Mucosa of stomach (tissue), 1 donor: Measurements from ENCODE around the gene INO80E.

Experiments
- H3K27me3 ChIP-seq: one replicate; pipeline ENCODE4 v1.7.0; 2013; ENCODE audit warnings: mild to moderate bottlenecking, low read length; ENCODE audit not compliant: control insufficient read depth, insufficient read depth
- H3K36me3 ChIP-seq: one replicate; pipeline ENCODE4 v1.7.0; 2013; ENCODE audit warnings: low read length; ENCODE audit not compliant: control insufficient read depth, insufficient read depth
- H3K4me1 ChIP-seq: one replicate; pipeline ENCODE4 v1.7.0; 2013; ENCODE audit warnings: mild to moderate bottlenecking, low read length; ENCODE audit not compliant: control insufficient read depth, insufficient read depth
- H3K4me3 ChIP-seq: one replicate; pipeline ENCODE4 v1.7.0; 2013; ENCODE audit warnings: low read length
- H3K9ac ChIP-seq: one replicate; pipeline ENCODE4 v1.7.0; 2013; ENCODE audit warnings: mild to moderate bottlenecking, low read length, moderate library complexity
- H3K9me3 ChIP-seq: one replicate; pipeline ENCODE4 v1.7.0; 2013; ENCODE audit warnings: mild to moderate bottlenecking, low read length, moderate library complexity; ENCODE audit not compliant: control insufficient read depth
- donor health status: Pancreatic carcinoma.

Gene INO80E

DNA sequence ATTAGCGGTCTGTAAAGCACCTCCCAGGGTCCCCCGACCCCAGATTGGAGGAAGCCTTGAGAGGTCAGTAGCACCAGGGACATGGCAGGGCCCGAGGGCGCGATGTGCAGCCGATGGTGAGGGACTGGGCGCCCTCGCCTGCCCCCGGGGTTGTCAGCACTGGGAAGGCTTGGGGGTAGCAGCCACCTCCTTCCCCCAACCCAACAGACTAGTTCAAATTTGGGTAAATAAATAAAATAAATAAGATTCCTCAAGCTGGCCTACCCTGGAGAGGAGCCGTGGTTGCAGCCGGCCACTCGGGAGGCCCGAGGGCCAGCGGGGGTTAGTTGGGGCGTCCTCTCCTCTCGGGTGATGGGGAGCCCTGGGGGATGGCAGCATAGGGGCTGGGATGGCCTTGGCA lies 28.4 kb downstream of the INO80E start:
- Histone ChIP-seq H3K4me3 (no peak overlapping the region), H3K9ac (no peak overlapping the region), H3K36me3 (no peaks in the 10 kb centered on the region), H3K4me1 (peaks cover 10% of the 10 kb centered on the region), H3K9me3 (no peaks in the 10 kb centered on the region), H3K27me3 (peaks cover 31% of the 10 kb centered on the region)

DNA sequence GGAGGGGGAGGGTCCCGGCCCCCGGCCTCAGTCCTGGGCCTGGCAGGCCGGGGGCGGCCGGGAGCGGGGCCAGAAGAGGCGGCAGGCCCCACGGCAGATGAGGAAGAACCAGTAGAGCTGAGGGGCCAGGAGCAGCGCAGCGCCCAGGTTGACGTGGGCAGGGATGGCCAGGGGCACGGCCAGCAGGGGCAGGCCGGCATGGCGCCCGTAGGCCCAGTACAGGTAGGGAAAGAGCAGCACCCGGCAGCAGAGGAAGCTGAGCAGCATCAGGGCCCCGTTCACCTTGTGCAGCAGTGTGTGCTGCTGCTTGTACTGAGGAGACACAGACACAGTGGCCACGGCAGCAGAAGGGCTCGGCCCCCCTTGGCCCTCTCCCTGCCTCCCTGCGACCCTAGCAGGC lies 29.1 kb downstream of the INO80E start:
- peaks cover 10% of the 10 kb centered on the region for H3K4me1 ChIP-seq
- H3K9ac ChIP-seq, result no peak overlapping the region
- H3K27me3 ChIP-seq, result peaks cover 38% of the 10 kb centered on the region
- no peaks in the 10 kb centered on the region for H3K36me3 ChIP-seq
- H3K4me3 ChIP-seq, result no peak overlapping the region
- no peaks in the 10 kb centered on the region for H3K9me3 ChIP-seq

DNA sequence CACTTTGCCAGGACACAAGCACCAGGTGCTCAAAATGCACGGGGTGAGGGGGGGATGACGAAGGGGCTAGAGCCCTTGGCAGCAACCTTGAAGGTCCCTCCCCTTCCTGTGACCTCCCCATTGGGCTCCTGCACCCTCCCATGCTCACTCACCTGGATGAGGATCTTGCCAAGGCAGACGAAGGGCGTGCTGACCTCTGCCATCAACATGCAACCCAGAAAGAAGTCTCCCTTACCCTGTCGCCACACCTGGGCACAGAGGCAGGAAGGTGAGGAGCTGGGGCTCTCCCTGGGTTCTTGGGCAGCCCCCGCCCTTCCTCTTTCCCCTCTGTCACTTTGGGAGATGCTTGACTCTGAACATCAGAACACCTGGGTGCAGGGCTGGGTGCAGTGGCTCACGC lies 29.5 kb downstream of the INO80E start:
- no peaks in the 10 kb centered on the region for H3K36me3 ChIP-seq
- H3K9ac ChIP-seq, result no peak overlapping the region
- H3K9me3 ChIP-seq, result no peaks in the 10 kb centered on the region
- peaks cover 43% of the 10 kb centered on the region for H3K27me3 ChIP-seq
- H3K4me3 ChIP-seq, result no peak overlapping the region
- peaks cover 10% of the 10 kb centered on the region for H3K4me1 ChIP-seq

DNA sequence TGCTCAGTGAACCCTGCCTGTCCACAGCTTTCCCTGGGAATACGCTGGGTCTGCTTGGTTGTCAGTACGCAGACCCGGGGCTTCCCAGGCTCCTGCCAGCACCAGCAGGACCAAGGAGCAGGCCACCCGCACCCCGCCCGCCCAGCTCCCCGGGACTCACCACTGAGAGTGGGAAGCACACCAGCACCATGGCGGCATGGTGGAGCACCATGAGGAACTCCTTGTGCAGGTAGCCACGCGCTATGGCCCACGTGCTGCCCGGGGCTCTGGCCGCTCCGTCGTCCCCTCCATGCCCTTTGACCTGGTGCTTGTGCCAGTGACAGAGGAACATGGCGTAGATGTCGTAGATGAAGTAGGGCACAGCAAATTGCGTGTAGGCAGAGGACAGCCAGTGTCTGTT lies 30.4 kb downstream of the INO80E start:
- Histone ChIP-seq H3K4me3 (no peak overlapping the region), H3K4me1 (peaks cover 9% of the 10 kb centered on the region), H3K9me3 (no peaks in the 10 kb centered on the region), H3K36me3 (no peaks in the 10 kb centered on the region), H3K9ac (no peak overlapping the region), H3K27me3 (peaks cover 44% of the 10 kb centered on the region)

DNA sequence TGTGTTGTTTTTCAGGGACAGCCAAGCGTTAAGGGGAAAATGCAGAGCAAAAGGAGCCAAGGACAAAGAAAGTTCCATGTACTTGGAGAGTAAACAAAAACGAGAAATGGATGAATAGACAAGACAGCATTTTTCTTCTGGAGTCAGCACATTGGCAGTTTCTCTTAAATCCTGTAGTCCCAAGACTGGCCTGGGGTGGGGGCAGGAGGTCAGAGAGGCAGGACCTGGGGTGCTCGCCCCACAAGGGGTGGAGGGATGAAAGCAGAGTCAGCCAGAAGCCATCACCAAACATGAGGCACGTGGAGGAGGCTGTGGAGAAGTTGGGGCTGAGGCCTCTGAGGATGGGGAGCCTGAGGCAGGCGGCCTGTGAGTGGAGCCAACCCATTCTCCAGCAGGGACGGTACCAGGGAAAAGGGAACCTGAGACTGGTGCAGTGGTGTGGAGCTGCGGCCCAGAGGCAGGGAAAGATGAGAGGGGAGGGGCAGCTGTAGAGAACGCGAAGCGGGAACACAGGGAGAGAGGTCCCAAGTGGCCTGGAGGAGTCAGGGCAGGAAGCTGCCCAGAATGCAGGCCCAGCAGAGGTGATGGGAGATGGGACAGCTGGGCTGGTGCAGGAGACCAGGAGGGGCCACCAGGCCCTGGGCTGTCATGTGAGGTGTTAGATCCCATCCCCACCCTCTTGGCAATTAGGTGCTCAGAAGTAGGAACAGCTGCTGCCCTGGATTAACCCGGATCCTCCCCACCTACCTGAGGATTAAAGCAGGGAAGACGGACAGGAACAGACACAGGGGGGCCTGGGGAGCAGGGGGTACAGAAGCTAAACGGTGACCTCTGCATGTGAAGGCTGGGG lies 31.8 kb downstream of the INO80E start:
- Histone ChIP-seq H3K27me3 (peaks cover 58% of the 10 kb centered on the region), H3K4me1 (peaks cover 5% of the 10 kb centered on the region), H3K4me3 (no peak overlapping the region), H3K9ac (no peak overlapping the region), H3K9me3 (no peaks in the 10 kb centered on the region), H3K36me3 (no peaks in the 10 kb centered on the region)

DNA sequence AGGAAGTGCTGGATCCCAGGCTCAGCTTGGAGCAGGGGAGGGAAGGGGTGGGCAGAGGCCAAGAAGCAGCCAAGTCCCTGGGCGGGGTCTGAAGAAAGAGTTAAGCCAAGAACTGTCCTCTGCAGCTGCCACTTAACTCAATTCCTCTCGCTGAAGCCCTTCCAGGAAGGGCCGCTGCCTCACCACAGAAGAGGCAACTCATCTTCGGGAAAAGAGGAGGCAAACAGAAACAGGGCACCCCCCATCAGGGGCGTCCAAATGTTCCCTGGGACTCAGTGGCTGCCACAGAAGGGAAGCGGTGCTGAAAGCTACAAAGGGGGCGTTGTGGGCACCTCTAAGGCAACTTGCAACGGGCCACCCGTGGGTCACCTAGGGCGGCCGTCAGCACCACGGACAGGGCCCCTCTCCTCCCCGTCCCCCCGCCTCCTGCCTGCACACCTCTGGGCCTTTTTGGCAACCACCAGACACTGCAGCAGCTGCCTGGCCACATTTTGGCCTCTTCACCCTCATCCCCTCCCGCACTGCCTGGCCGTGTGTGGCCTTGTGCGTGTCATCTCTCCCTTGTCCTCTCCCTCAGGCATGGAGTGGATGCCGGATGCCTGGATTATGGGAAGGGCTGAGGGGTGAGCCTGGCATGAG lies 32.5 kb downstream of the INO80E start:
- H3K27me3 ChIP-seq, result peaks cover 63% of the 10 kb centered on the region
- H3K4me3 ChIP-seq, result no peak overlapping the region
- H3K9me3 ChIP-seq, result no peaks in the 10 kb centered on the region
- H3K4me1 ChIP-seq, result peaks cover 5% of the 10 kb centered on the region
- H3K36me3 ChIP-seq, result no peaks in the 10 kb centered on the region
- H3K9ac ChIP-seq, result no peak overlapping the region

DNA sequence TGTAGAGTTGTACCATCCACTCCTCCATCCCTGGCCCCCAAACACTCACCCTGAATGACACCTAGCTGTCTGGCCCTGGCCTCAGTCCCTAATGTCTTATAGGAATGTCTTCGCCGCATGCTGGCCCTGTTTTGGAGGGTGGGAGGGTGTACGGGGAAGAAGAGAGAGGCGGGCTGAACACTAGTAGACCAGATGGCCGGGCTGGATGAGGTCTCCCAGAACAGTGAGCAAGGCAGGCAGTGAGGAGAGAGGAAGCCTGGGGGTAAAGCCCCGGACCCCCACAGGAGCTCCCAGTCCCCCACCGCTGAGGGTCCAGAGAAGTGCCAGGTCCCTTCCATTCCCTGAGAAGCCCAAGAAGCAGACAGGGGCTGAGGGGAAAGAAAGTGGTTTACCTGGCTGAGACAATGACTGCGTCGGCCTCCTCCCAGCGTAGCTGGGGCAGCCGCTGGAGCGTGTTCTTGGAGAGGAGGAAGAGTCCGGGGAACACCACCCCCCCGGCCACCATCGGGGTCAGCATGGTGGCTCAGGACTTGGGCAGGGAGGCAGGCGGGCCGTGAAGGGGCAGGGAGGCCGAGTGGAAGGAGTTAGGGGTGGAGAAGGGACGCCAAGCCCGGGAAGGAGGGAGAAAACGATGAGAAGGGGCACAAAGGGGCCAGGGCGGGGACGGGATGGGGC lies 34.1 kb downstream of the INO80E start:
- no peaks in the 10 kb centered on the region for H3K9me3 ChIP-seq
- H3K4me1 ChIP-seq, result peaks cover 5% of the 10 kb centered on the region
- H3K27me3 ChIP-seq, result peaks cover 70% of the 10 kb centered on the region
- H3K36me3 ChIP-seq, result no peaks in the 10 kb centered on the region
- no peak overlapping the region for H3K9ac ChIP-seq
- no peak overlapping the region for H3K4me3 ChIP-seq

DNA sequence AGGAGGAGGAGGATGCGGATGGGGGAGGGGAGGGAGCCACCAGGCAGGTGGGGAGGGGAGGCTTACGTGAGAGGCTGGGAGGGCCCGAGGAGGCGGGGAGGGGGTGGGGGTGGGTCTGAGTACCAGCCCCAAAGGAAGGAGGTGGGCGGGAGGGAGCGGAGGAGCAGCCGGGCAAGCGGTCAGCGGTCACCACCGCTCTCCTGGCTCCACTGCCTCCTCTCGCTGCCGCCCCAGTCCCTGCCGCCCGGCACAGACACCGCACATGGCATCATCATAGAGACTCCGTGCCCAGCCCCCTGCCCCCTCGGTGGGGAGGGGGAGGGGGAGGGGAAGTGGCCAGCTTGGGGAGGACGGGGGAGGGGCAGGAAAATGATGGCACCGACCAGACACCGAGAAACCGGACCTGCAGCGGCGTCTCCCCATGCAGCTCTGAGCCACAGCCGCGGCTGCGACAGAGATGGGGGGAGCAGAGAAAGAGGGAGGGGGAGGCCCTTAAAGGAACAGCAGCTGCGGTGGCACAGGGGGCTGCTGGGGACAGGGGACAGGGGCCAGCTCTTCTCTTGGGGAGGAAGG lies 34.9 kb downstream of the INO80E start, which contains the start of gene TLCD3B:
TSS of gene TLCD3B (minus strand) at position 431 of the 573 bp plus-strand sequence. CDS start 744 bp downstream, outside the sequence.
- Histone ChIP-seq H3K4me3 (no peak within 1 kb of the TSS), H3K9ac (no peak within 1 kb of the TSS), H3K27me3 (peaks cover 69% of the 10 kb centered on the region)

DNA sequence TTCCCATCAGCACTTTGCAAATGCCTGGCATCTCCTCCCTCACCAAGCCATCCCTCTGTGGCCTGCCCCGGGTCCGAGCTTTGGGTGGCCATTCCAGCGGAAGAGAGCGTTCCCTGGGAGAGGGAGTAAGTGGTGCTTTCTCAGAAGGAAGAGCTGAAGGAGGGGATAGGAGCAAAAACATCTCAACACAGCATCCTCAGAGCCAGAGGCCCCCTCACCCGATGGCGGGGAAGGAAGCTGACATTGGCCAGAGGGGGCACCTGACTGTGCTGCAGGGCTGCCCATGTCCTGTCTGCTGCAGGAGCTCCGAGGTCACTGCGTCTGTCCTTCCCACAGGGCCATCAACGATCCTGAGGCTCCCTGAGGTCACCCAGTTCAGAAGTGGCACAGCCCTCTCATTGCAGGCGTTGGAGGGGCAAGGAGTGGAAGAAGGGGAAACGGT lies 35.5 kb downstream of the INO80E start:
- Histone ChIP-seq H3K4me1 (peaks cover 5% of the 10 kb centered on the region), H3K27me3 (peaks cover 69% of the 10 kb centered on the region), H3K36me3 (no peaks in the 10 kb centered on the region), H3K9ac (no peak overlapping the region), H3K9me3 (no peaks in the 10 kb centered on the region), H3K4me3 (no peak overlapping the region)

More for the DNA sequence above, 34.9 kb downstream of the INO80E start, which contains the start of gene TLCD3B:
- Histone ChIP-seq H3K4me1 (peaks cover 5% of the 10 kb centered on the region), H3K9me3 (no peaks in the 10 kb centered on the region), H3K36me3 (no peaks in the 10 kb centered on the region)

DNA sequence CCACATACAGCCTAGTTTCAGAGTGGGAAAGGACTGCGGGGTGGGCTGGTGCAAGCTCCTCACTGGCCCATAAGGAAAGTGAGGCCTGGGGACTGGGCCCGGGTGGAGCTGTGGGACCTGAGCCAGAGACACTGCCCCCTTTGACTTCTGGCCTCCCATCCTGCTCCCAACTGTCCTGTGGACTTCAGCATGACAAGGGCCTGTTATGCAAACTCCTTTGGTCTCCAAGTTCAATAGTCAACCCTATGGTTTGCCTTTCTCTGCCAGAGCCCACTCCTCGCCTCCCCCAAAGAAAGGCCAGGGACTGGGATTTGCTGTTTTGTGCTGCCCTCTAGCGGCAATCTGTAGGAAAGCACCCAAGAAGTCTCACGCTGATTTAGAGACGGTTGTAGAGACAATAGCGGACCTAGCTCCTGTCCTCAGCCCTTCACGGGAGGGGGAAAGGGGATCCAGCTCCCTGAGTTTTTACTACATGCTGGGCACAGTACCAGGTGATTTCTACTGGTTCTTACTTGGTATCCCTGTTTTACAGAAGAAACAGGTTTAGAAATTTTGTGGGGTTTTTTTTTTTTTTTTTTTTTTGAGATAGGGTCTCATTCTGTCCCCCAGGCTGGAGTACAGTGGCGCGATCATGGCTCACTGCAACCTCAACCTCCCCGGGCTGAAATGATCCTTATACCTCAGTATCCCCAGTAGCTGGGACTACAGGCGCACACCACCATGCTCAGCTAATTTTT lies 36.2 kb downstream of the INO80E start:
- H3K36me3 ChIP-seq, result no peaks in the 10 kb centered on the region
- no peak overlapping the region for H3K9ac ChIP-seq
- H3K9me3 ChIP-seq, result no peaks in the 10 kb centered on the region
- H3K4me1 ChIP-seq, result peaks cover 5% of the 10 kb centered on the region
- no peak overlapping the region for H3K4me3 ChIP-seq
- H3K27me3 ChIP-seq, result peaks cover 67% of the 10 kb centered on the region

DNA sequence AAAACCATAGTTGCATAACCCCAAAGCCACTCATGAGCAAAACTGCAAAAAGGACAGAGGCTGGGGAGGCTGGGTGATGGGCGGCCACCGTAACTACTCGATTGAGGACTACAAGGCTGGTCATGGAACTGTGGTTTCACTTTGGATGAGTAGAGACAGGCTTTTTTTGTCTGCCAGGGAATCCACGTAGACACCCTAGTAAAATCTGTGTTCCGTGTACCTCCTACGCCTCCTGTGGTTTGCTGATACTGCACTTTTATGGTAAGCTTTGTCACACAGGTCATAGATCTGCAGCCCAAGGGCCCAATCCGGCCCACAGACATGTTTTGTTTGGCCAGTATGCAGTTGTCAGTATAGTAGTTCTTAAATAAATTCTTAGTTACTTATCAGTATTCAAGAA lies 37.2 kb downstream of the INO80E start:
- peaks cover 5% of the 10 kb centered on the region for H3K4me1 ChIP-seq
- H3K4me3 ChIP-seq, result no peak overlapping the region
- no peaks in the 10 kb centered on the region for H3K9me3 ChIP-seq
- H3K9ac ChIP-seq, result no peak overlapping the region
- H3K27me3 ChIP-seq, result peaks cover 59% of the 10 kb centered on the region
- no peaks in the 10 kb centered on the region for H3K36me3 ChIP-seq
